ENCODE data around the gene EBNA1BP2.

EBNA1BP2 gene

DNA sequence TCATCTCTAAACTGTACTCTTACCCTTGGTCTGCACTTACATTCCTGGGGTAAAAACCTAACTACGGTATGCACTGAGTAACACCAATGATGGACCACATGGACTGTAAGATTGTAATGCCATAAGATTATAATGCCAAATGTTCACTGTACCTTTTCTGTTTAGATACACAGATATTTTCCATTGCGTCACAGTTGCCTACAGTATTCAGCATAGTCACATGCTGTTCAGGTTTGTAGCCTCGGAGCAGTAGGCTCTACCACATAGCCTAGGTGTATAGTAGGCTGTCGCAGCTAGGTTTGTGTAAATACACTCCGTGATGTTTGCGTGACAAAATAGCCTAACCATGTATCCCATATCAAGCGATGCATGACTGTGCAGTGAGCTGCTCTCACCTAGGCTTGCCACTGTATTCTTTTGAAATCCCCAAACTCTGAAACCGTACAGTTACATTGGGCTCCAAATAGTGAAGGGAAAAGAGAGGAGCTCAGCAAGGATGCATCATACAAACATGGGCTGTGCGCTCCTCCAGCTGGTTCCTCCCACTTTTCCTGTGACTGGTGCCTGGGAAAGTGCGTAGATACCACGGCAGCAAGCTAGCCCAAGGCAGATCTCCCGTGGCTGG is 35.3 kb upstream of the EBNA1BP2 start:
- TF ChIP-seq, protein P1, sequence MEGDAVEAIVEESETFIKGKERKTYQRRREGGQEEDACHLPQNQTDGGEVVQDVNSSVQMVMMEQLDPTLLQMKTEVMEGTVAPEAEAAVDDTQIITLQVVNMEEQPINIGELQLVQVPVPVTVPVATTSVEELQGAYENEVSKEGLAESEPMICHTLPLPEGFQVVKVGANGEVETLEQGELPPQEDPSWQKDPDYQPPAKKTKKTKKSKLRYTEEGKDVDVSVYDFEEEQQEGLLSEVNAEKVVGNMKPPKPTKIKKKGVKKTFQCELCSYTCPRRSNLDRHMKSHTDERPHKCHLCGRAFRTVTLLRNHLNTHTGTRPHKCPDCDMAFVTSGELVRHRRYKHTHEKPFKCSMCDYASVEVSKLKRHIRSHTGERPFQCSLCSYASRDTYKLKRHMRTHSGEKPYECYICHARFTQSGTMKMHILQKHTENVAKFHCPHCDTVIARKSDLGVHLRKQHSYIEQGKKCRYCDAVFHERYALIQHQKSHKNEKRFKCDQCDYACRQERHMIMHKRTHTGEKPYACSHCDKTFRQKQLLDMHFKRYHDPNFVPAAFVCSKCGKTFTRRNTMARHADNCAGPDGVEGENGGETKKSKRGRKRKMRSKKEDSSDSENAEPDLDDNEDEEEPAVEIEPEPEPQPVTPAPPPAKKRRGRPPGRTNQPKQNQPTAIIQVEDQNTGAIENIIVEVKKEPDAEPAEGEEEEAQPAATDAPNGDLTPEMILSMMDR (IDR thresholded peaks at IDR 0.05; ENCODE audit: low read depth, low read length): no peak
- DNase-seq (ENCODE audit: extremely low read depth, low read depth): no peak

DNA sequence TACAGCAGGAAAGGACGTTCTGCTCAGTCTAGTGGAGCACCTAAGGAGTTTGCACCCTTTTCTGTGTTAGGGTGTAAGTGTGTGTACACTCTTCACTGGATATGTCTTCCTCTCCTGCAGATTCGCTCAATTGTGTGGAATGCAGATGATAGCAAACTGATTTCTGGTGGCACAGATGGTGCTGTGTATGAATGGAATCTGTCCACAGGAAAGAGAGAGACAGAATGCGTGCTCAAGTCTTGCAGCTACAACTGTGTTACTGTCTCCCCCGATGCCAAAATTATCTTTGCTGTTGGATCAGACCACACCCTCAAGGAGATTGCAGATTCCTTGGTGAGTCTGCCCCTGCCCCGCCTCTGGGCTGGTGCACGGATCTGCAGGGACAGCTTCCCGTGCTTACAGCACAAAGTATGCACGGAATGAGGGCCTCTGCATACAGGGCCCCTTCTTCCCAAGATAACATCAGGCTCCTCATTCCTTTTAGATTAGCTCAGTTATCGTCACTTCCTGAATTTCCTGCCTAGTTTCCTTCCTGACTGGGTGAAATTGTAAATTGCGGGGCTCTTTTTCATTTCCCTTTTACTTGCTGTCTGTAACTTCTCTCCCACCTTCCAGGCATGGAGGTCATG is 34.6 kb upstream of the EBNA1BP2 start:
- TF ChIP-seq, protein P1 (IDR thresholded peaks at IDR 0.05; ENCODE audit: low read depth, low read length): no peak
- DNase-seq (ENCODE audit: extremely low read depth, low read depth): peak; percentile 79

DNA sequence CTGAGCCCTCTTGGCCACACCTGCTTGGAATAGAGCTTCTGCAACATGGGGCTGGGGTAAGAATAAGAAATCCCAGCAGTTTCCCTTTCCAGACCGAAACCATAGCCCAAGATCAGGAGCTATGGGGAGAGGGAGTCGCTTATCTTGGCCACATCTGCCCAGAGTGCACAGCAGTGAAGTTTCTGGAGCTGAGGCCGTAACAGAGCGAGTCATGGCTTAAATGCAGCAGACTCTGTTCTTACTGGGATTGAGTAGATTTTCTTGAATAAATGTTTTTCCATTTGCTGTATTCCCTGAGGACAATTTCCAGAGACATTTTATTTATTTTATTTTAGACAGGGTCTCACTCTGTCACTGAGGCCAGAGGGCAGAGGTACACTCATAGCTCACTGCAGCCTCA is 33.6 kb upstream of the EBNA1BP2 start:
- DNase-seq (ENCODE audit: extremely low read depth, low read depth): no peak
- TF ChIP-seq, protein P1 (IDR thresholded peaks at IDR 0.05; ENCODE audit: low read depth, low read length): no peak

DNA sequence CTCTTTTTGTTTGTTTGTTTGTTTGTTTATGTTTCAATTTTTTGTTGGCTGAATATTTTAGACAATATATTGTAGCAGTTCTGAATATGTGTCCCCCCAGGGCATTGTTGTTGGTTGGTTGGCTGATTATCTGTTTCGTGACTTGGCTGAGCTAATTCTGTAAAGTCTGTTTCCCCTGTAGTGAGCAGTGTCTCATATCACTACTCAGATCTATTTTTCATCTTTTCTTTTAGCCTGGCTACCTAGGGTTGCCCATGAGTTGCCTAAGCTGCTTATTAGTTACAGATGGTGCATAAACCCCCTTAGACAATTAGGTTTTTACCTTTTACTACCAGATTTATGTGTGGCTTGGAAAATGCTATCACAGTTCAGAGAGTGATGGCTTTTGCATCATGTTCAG is 32.3 kb upstream of the EBNA1BP2 start:
- TF ChIP-seq, protein P1 (IDR thresholded peaks at IDR 0.05; ENCODE audit: low read depth, low read length): no peak
- DNase-seq (ENCODE audit: extremely low read depth, low read depth): no peak

DNA sequence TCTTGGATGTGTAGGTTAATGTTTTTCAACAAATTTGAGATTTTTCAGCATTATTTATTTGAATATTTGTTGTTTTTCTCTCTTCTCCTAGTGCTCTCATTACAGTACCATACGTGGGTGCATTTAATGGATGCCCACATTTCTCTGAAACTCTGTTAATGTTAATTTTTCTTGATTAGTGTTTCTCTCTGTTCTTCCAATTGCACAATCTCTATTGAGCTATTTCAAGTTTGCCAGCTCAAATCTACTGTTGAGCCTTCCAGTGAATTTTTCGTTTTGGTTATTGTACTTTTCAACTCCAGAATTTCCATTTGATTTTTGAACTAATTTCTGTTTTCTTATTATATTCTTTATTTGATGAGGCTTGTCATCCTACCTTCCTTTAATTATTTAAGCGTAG is 31.8 kb upstream of the EBNA1BP2 start:
- DNase-seq (ENCODE audit: extremely low read depth, low read depth): no peak
- TF ChIP-seq, protein P1 (IDR thresholded peaks at IDR 0.05; ENCODE audit: low read depth, low read length): no peak

DNA sequence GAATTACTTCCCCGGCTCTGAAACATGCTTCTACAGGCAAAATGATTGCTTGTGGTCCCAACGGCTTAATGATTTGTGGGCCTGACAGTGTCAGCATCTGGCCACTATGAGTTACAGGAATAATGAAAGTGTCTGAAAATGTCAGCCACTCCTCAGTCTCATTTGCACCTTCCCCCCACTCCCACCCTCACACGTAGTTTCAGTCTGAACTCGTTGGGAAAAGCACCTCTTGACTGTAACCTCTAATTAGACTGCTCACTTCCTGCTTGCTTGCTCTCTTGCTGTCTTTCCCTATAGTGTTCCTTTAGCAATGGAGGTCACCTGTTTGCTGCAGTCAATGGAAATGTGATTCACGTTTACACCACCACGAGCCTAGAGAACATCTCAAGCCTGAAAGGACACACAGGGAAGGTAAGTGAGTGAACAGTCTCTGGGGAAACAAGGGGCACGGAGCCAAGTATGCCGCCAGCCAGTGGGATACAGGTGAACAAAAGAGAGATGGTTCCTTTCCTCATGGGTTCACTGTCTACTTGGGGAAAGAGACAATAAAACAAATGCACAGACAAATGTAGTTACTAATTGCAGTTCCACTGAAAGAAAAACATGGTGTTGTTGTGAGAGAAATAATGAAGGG is 27.1 kb upstream of the EBNA1BP2 start:
- DNase-seq (ENCODE audit: extremely low read depth, low read depth): no peak
- TF ChIP-seq, protein P1 (IDR thresholded peaks at IDR 0.05; ENCODE audit: low read depth, low read length): no peak
